Right lobe of liver (tissue), 4 donors: ENCODE results near the gene GABRA6.

Experiments
- CTCF ChIP-seq, 4 donors: fragments of 200-600 bp in 3 of 4; fragments of 450-650 bp in 1 of 4; IDR thresholded peaks; one replicate each; pipeline versions ENCODE4 v1.5.1 to v1.8.0; 2016 to 2022; ENCODE audit warnings: antibody characterized with exemption in 4 of 4, mild to moderate bottlenecking in 2 of 4
- POLR2A ChIP-seq: fragments of 450-650 bp; IDR thresholded peaks from one replicate; pipeline ENCODE4 v1.6.1; 2017; ENCODE audit warnings: antibody characterized with exemption, mild to moderate bottlenecking
- donor health status: DM: no; HTN: no; CAD: no.
- donor health status: DM: no; HTN: no; CAD: no.
- donor health status: DM: no; HTN: yes; CAD: no.

GRCh38 chr5:161660806-161661205 lies 24.7 kb upstream of the GABRA6 start:
- TF ChIP-seq CTCF (IDR thresholded peaks at IDR 0.05) (no peak), POLR2A (no peak)
